Measurements from ENCODE around the gene MSLN.

MSLN gene

DNA sequence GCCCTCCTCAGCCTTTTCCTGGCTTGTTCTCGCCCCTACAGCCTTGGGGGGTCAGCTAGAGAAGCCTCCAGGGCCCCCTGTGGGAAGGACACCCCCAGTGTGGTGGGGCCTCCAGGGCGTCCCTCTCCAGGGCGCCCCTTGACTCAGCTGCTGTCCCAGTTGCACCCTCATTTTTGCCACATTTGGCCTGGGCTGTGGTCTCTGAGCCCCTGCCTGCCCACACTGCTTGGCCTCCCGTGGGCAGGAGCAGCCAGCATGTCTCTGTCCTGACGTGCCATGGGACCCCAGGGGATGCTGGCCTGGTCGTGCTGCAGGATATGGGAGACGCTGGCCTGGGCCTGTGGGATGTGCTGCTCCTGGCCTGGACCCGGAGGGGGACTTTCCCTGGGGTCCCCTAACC is 32.9 kb downstream of the MSLN start:
- no peak for DNase-seq (ENCODE audit: low spot score)

DNA sequence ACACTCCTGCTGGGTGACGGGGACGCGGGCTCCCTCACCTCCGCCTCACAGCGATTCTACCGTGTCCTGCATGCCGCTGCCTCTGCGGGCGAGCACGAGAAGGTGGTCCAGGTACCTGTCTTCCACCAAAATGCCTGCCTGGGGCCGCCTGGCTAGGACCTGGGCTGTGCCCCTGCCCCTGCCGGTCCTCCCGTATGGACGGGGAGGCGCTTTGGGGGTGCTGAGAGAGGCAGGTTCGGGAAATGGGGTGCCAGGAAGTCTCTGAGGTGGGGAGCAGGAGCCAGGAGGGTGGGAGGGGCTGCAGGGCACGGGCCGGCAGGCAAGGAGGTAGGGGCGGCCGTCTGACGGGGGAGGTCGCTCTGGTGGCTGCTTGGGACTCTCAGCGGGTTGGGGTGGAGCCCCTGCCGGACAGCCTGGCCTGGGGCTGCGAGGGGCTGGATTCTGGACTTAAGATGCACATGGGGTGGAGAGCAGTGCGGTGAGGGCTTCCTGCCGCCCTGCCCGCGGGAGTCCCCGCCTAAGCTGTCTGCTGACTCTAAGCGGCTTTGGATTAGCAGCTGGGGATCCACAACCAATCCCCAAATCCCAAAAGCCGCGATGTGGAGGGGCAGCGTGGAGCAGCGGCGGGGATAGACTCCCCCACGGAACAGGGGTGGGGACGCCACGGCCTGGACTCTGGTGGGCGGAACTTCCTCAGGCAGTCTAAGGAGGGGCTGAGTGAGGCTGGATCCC is 33.7 kb downstream of the MSLN start:
- no peak for DNase-seq (ENCODE audit: low spot score)

DNA sequence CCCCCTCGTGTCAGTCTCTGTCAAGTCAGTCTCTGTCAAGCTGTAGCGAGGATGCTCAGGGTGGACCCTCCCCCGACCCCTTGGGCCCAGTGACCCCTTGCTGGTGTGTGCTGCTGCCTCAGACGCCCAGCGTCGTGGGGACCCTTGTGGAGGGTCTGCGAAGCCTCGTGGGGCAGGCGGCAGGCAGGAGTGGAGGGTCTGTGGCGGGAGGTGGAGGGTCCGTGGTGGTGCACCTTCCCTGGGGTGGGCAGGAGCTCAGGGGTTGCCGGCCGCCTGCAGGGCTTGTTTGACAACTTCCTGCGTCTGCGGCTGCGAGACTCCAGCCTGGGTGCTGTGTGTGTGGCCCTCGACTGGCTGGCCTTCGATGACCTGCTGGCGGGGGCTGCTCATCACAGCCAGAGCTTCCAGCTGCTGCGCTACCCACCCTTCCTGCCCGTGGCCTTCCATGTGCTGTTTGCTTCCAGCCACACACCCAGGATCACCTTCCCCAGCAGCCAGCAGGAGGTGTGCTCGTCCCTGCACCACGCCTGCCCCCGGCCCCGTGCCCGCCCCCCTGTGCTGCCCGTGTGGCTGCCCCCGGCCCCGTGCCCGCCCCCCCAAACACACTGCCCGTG is 34.4 kb downstream of the MSLN start:
- DNase-seq (ENCODE audit: low spot score): no peak

DNA sequence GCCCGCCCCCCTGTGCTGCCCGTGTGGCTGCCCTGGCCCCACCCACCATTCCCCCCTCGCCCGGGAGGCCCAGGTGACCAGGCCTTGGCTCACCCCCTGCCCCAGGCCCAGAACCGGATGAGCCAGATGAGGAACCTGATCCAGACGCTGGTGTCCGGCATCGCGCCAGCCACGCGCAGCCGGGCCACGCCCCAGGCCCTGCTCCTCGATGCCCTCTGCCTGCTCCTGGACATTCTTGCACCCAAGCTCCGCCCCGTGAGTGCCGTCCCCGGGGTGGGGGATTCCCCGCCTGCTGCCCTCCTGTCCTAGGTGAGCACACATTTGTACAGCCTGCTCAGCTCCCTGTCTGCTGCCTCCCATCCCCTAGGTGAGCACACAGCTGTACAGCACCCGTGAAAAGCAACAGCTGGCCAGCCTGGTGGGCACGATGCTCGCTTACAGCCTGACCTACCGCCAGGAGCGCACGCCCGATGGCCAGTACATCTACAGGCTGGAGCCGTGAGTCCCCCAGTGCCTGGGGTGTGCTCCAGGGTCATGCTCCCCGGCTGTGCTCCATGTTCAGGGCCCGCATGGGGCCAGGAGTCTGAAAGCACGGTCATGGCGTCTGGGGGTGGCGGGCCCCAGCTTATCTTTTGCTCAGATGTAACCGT is 35.2 kb downstream of the MSLN start:
- DNase-seq (ENCODE audit: low spot score): no peak

DNA sequence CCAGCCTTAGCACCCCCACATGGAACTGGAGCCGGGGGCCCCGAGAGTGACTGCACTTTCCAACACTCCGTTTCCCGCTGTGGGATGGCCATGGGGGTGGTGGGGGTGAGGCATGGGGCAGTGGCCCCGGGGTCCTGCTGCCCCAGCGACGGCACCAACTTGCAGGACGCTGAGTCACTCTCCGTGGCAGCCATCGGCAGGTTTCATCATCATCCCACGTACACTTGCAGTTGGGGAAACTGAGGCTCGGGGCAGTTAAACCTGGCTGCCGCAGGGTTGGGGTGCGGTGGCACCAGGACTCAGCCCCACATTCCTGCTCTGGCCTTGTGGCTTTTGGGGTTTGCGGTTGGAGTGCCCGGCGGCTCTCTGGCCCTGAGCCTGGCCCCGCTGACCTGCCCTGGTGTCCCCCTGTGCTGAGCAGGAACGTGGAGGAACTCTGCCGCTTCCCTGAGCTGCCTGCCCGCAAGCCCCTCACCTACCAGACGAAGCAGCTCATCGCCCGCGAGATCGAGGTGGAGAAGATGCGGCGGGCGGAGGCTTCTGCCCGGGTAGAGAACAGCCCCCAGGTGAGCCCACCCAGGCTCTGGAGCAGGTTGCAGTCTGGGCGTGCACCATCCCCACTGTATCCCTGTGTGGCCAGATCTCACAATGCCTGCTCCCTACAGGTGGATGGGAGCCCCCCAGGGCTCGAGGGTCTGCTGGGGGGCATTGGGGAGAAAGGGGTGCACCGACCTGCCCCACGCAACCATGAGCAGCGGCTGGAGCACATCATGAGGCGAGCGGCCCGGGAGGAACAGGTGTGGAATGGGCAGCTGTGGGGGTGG is 36.0 kb downstream of the MSLN start:
- DNase-seq (ENCODE audit: low spot score): no peak

DNA sequence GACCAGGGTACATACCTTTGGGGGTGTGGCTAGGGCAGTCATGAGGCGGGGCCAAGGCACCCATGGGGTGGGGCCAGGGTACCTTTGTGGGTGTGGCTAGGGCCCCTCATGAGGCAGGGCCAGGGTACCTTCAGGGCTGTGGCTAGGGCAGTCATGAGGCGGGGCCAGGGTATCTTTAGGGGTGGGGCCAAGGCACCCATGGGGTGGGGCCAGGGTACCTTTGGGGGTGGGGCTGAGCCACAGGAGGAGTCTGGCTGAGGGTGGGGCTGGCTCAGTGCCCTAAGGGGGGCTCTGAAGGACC is 36.5 kb downstream of the MSLN start:
- no peak for DNase-seq (ENCODE audit: low spot score)

DNA sequence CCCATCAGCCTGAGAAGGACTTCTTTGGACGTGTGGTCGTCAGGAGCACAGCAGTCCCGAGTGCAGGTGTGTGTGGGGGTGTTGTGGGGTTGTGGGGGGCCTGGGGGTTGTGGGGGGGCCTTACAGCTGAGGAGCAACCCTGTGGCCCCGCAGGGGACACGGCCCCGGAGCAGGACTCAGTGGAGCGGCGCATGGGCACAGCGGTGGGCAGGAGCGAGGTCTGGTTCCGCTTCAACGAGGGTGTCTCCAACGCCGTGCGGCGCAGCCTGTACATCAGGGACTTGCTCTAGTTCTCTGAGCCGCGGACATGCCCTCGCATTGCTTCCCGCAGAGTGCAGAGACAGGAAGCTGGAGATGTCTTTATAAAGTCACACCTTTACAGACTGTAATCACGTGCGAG is 37.2 kb downstream of the MSLN start:
- no peak for DNase-seq (ENCODE audit: low spot score)

DNA sequence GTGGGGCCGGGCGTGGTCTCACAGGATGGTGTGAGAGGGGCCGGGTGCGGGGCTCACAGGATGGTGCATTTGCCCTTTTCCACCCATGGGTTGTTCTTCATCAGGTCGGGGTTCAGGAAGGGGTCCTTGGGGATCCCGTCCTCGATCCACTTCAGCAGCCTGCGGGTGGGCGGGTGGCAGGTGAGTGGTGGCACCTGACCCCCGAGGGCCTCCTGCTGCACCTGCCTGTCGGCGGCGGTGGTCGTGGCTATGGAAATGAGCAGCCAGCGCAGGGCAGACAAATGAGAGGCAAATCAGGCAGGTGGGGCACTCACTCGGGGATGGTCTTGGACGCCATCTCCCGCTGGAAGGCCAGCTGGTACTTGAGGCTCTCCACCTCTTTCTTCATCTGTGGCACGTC is 38.1 kb downstream of the MSLN start:
- DNase-seq (ENCODE audit: low spot score): no peak

DNA sequence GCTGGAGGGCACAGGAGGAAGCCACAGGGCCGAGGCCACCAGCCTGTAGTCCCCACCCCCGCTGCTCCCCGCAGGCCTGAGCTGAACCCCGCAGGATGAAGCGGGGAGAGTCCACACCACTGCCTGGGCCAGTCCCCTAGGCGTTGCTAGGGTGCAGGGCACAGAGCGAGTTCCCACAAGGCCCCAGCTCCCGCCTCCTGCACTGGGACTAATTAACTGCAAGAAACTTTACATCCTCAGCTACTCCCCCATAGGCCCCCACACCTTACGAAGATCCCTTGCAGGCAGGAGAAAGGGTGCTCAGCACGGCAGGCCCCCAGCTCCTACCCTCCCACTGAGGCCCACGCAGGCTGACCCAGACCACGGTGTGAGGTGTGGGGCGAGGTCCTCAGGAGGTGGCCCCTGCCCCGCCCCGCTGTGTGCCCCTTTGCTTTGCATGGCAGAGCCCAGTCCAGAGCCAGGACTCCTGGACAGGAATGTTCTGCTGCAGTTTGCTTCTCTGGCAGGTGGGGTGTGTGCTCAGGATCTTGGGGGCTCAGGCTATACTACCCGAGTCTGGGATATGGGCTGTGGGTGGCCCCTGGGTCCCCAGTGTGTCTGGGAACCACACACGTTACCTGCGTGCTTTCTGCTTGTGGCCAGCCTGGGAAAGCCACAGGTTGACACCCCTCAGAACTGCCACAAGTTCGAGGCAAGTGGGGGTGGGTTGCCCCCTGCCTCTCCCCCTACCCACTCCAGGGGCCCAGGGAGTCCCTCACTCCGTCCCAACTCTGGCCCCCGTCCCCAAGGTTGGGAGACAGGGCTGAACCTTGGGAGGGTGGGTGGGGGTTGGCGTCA is 38.8 kb downstream of the MSLN start:
- no peak for DNase-seq (ENCODE audit: low spot score)

DNA sequence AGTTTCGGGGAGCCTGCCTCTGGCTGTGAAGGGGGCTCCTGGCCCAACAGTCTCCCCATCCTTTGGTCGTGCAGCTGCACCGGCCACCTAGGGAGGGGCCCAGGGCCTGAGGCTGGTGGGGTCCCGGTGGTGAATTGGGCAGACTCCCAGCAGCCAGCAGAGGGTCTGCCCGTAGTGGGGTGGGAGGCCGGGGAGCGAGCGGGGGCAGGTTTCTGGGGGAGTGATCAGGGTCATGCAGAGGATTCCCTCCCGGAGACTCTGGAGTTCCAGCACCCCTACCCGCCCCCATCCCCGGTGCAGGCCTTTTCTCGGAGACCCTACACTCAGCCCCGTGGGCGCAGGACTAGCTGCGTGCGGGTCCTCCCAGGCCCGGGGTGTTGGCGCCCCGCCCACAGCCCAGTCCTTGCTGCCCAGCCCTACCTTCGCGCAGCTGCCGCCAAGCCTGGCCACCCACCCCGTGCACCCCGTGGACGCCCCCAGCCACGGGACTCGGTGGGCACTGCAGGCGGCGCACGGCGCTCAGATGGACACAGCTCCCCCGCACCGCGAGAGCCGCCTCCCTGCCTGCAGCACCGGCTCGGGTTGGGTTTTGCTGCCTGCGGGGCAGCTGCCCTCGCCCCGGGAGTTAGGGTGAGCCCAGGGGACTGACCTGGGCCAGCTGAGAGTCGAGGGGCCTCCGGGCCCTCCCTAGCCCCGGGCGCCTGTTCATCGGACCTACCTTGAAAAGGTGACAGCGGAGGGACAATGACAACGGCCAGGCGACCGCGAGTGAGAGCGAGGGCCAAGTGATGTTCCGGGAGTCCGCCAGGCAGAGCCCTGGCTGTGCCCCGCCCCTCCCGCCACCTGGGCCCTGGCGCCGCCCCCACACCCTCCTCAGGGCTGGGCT is 39.7 kb downstream of the MSLN start, which contains the start of gene GNG13:
Gene GNG13 (minus strand): TSS at position 787 of the 886 bp plus-strand sequence. CDS start 1,657 bp downstream, outside the sequence.
- no peak for DNase-seq (ENCODE audit: low spot score)

DNA sequence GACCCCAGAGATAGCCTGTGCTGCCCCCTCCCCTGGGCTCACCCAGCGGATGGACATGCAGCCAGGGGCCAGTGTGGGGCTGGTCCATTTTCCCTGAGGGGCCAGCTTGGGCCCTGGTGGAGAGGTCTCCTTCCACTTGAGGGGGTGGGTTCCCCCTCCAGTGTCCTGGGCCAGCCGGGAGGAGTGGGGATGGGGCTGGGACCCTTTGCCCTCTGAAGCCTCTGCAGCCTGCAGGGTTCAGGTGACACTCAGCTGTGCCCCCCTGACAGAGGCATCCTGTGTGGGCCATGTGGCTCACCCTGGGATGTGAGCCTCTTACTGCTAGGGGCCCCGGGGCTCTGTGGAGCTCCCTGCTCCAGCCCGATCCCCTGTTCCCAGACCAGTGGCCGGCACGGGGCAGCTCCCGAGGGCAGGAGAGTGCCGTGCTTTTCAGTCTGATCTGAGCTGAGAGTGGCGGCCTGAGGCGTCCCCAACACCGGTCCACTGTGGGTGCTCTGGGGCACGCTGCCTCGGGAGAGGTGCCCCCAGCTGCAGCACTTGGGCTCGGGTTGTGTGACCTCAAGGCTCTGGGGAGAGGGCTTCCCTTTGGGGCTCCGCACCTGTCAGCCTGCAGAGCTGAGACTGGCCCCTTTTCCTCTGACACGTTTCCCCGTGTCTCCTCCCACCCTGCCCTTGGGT is 40.4 kb downstream of the MSLN start:
- DNase-seq (ENCODE audit: low spot score): no peak

DNA sequence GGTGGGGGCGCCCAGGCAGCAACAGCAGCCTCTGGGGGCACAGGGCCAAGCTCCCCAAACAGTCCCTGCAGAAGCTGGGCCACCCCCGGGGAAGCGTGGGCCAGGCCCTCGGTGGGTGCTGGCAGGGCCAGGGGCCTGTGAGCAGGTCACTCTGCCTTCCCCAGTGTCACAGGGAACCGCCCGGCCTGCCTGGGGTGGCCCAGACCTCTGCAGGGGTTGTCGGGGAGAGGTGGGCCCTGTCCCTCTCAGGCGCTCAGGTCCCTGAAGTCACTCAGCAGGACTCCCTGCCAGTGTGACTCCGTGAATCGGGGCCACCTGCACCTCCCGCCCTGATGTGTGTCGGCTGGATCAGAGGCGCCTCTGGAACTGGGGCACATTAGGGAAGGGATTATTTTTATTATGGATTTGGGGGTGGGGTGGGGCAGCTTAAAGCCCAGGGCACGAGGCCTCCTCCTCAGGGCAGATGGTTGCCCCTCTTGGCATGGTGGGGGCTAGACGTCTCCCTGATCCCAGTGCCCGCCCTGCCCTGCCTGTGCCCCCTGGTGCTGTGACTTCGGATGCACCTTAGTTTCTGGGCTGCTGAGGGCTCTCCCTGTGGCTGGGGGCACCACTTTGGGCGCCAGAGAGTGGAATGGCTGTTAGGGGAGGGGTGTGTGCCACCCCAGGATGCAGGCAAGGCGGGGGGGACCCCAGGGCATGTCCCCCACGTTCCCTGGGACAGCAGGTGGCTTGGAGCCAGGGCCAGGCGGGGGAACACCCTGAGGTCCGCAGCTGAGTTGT is 41.2 kb downstream of the MSLN start:
- no peak for DNase-seq (ENCODE audit: low spot score)

DNA sequence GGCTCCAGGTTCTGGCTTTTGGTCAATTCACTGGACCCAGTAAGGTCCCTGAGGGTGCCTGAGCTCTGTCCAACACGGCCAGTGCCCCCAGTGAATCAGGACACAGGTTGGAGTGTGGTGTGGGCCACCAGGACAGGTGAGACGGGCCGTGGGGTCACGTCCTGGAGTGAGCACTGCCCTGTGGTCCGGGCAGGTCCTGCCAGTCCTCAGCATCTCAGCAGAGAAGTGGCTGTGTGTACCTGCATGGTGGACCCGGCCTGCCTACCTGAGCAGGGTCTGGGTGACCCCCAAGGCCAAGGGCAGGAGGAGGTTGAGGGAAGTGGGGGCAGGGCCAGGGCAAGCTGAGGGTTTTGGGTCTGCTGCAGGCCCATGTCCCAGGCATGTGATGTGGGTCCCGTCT is 41.9 kb downstream of the MSLN start:
- DNase-seq (ENCODE audit: low spot score): no peak

DNA sequence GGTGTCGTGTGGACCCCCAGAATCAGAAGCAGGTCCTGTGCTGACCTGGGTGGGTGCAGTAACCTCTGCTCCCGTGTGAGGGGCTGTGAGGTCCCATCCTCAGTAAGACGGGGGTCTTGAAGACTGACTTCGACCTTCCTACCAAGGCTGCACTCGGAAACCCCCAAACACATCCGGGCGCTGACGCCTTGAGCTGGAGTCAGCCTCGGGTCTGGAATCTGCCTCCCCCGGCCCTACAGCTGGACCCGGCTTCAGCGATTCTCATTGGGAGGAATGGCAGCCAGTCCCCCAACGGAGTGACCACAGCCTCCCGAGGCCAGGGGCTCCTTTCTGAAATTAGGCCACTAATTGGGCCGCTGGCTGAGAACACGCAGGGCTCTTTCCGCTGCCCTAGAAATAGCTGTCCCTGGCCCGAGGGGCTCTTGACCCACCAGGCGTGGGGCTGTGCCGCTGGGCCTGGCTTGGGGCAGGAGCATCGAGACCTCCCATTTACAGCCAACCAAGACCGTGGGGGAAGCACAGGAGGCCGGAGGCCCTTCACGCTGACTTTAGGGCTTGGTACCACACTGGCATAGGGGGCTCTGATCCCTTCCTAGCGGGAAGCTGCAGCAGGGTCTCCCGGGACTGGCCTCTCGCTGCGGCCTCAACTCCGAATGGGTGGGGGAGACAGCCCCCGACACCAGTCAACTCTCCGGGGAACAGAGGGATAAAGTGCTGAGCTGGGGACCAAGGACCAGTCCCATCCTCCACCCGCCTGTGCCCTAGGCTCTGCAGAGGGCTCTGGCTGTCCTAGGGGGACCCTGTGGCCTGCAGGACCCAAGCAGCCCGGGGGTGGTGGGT is 42.6 kb downstream of the MSLN start:
- no peak for DNase-seq (ENCODE audit: low spot score)

DNA sequence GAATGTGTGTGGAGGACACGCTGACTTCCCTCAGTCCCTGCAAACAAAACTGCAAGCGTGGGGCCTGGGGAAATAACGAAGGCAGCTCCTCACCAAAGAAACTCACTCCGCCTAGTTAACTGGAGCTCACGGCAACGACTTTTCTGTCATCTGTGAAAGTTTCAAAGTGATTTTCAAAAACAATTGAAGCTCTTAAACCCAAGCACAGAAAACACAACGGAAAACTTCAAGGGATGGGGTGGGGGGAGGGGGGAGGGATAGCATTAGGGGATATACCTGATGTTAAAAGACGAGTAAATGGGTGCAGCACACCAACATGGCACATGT is 43.2 kb downstream of the MSLN start:
- DNase-seq (ENCODE audit: low spot score): no peak

DNA sequence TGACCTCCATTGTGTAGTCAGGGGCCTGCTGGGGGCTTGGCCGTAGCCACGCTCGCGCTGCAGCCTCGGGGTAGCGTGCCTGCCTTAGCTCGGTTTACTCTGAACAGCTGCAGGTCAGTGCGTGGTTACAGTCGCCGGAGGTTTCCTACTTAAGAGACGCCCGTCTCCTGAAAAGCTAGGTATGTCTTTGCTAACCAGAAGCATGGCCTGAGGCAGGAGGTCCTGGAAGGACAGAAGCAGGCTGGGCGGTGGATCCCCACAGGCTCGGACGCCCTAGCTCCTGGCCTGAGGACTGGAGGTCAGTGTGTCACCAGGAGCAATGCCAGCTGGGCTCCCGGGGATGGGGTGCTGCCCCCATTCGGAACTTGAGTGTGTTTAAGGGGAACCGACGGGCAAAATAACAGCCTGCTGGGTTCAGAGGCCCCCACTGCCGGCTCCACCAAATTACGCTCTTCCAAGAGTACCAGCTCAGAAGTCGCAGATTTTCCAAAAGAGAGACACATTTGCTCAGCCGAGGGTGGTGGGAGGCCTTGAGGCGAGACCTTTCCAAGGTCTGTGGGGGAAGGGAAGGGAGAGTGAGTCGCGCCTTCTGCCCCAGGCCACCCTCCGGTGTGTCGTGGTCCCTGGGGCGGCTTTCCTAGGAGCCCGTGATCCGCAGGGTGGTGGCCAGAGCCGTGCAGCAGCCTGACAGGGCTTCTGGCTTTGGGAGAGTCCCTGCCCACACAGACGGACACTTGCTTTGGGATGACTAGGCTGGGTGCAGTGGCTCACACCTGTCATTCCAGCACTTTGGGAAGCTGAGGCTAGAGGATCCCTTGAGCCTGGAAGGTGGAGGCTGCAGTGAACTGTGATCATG is 43.9 kb downstream of the MSLN start:
- no peak for DNase-seq (ENCODE audit: low spot score)

DNA sequence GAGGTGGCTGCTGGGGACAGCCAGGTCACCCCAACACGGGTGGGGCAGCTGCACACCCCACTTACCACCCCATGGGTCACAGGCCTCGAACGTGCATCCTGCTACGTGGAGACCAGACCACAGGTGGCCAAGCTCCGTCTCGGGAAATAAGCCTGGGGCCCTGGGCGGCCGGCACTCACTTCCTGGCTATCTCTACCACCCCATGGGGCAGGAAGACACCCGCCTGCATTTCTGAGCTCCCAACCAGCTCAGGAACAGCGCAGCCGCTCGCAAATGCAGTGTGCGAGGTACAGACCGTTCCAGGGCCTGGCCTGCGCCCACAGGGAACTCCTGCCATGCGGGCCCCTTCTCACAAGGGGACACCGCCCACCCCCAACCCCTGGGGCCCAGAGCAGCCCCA is 44.9 kb downstream of the MSLN start:
- no peak for DNase-seq (ENCODE audit: low spot score)

All from left forelimb (tissue), 1 donor.